ENCODE data around the gene MNX1.

MNX1 gene

GRCh38 chr7:156968183-156968582 is 42.3 kb downstream of the MNX1 start:
- DNase-seq (ENCODE audit: low spot score): no peak

- DNase-seq (ENCODE audit: low spot score): no peak
These were observed 44.1 kb downstream of the MNX1 start for GRCh38 chr7:156966387-156966786.

DNA sequence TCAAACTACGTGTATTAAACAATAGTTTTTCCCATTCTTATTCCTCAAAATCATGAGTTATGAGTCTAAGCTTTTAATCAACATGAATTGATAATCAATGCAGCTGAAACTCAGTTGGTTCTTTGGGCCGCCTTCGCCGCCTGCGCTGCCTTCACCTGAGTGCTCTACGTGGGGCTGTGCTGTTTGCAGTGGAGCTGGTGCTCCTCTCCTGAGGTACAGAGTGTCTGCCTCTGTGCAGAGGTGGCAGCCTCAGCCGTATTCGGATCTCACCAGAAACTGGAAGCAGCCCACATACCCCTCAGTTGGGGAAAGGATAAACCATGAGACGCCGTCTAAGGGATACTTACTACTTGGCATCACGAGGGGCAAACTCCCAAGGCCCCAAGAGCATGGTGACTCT is 45.5 kb downstream of the MNX1 start:
- DNase-seq (ENCODE audit: low spot score): no peak

DNA sequence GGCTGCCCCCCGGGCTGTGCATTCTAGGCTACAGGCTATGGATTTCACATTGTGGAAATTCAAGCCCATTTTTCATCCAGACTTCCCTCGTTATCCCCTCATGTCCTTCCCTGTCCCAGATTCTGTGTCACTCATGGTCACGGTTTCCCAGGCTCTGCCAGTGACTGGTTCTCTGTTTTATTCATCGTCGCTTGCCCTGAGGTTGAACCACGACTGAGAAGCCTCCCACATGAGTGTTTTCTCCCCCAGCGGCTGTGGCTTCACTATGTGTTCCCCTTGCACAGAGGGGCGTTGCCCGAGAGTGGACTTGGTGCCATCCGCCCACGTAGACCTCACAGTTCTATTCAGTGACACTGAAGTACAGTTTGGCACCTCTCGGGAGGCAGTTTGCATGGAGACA is 47.0 kb downstream of the MNX1 start:
- no peak for DNase-seq (ENCODE audit: low spot score)

DNA sequence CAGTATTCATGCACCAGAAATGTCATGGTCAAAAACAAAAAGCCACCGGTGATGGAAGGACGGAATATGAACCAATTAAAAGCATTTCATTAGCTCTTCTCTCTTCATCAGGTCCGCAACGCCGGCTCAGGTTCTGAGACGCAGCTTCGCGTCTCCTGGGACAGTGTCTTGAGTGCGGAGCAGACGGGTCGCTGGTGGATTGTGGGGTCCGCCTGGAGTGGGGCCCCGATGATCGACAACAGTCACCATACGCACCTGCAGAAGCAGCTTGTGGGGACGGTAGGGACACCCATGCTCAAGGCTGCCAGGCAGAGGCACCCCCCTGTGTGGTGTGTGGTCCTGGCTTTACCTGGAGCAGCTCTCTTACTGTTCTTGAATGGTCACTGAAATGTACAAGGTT is 47.6 kb downstream of the MNX1 start:
- DNase-seq (ENCODE audit: low spot score): no peak

DNA sequence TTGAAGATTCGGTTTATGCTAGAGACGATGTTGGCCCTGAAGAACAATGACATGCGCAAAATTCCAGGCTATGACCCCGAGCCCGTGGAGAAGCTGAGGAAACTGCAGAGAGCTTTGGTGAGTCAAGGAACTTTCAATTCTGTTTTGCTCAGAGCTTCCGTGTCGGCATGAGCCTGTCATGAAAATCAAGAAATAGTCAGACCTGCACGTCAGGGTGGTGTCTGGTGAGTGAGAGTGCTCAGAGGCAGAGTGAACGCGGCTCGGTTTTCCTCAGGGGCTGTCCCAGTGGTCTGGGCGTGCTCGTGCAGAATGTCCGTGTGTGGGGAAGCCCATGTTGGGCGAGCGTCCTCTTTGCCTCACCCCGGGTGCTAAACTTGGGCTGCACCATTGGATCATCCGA is 48.3 kb downstream of the MNX1 start:
- DNase-seq (ENCODE audit: low spot score): no peak

DNA sequence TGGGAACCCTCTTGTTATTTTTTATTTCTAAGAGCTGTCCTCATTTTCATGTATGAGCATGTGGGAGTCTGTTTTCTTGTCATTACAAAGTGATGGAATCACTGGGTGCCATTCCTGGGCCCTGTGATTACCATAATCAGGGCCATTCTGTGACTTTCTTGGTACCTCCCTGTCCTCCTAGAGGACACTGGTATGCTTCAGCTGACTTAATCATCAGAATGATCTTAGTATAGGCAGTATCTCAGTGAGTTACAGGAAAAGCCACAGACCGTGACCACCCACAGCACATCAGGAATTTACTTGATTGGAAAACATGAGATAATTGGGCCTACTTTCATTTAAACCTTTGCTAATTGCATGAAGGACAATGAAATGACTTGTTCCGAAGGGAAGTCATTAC is 53.7 kb downstream of the MNX1 start:
- DNase-seq (ENCODE audit: low spot score): no peak

- no peak for DNase-seq (ENCODE audit: low spot score)
These were observed 55.5 kb downstream of the MNX1 start for GRCh38 chr7:156954941-156955340.

All from CD4-positive, alpha-beta T cell treated with Interleukin-2 at 100 ng/mL for 4 hours (primary cell).